ENCODE measurements around the gene IL17RC.

DNA sequence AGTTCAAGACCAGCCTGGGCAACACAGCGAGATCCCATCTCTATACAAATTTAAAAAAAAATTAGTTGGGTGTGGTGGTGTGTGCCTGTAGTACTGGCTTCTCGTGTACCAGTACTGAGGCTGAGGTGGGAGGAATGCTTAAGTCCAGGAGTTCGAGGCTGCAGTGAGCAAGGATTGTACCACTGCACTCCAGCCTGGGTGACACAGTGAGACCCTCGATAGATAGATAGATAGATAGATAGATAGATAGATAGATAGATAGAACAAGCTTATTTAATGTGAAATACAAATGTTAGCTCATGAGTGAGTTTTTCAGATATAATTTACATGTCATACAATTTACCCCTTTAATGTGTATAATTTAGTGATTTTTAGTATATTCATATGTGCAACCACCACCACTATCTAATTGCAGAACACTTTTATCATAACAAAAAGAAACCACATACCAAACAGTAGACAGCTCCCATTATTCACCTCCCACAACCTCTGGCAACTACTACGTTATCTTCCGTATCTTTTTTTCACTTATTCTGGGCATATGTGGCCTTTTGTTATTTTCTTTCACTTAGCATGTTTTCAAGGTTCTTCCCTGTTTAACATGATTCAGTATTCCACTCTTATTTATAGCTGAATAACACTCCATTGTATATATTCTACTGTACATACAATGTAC, 48.4 kb downstream of the IL17RC start:
- no peak for TF ChIP-seq CTCF (conservative IDR thresholded peaks at IDR 0.05 in 1 of 2, IDR thresholded peaks at IDR 0.05 in 1 of 2; ENCODE audit: low read depth in 1 of 2, low read length in 2 of 2)
- TF ChIP-seq EZH2 (IDR thresholded peaks at IDR 0.05; ENCODE audit: low read length, missing control alignments): no peak
